OCI-LY3 (cell line): ENCODE results near the gene ZNF500.

Experiments used
- CTCF ChIP-seq: fragments of 200-600, 300-600 bp; sonication (generic); IDR thresholded peaks from 2 replicates; pipeline ENCODE4 v1.5.1; 2014; ENCODE audit warnings: antibody characterized with exemption, low read length, low read depth
- EZH2phosphoT487 ChIP-seq: fragments of 200-600 bp; shearing (Covaris generic); IDR thresholded peaks from 2 replicates; pipeline ENCODE4 v1.6.1; 2018; ENCODE audit warnings: antibody characterized with exemption, mixed run types, low read depth

GRCh38 chr16:4724661-4725270 lies 42.2 kb downstream of the ZNF500 start:
- TF ChIP-seq CTCF (no peak), EZH2phosphoT487 (no peak)
